Liver (tissue), 9 donors: ENCODE measurements around the gene FOXG1. TPM values are rescaled to one million over a fixed set of nuclear protein-coding genes. Genes with fewer than 3 reads are reported as not detected.

Experiments
- DNase-seq: peaks from one replicate; pipeline ENCODE4 v3.0.0-alpha.2; 2017; ENCODE audit warnings: low spot score
- H3K27ac ChIP-seq, 2 donors: one replicate each; pipeline ENCODE4 v1.7.0; 2013; ENCODE audit warnings: inconsistent platforms in 2 of 2, low read length in 2 of 2, control low read depth in 1 of 2, low read depth in 1 of 2, mild to moderate bottlenecking in 1 of 2
- H3K27me3 ChIP-seq, 4 donors: one replicate each; pipeline versions ENCODE4 v1.6.1 to v1.7.0; 2013; ENCODE audit warnings: low read length in 3 of 4, inconsistent platforms in 1 of 4, mild to moderate bottlenecking in 1 of 4, moderate library complexity in 1 of 4; ENCODE audit not compliant: control insufficient read depth in 4 of 4, insufficient read depth in 4 of 4
- H3K36me3 ChIP-seq, 4 donors: one replicate each; pipeline versions ENCODE4 v1.6.1 to v1.7.0; 2013; ENCODE audit warnings: low read length in 3 of 4, mild to moderate bottlenecking in 3 of 4, low read depth in 1 of 4, moderate library complexity in 1 of 4; ENCODE audit not compliant: control insufficient read depth in 4 of 4, insufficient read depth in 3 of 4
- H3K4me1 ChIP-seq, 4 donors: one replicate each; pipeline versions ENCODE4 v1.6.1 to v1.7.0; 2013; ENCODE audit warnings: low read length in 3 of 4, mild to moderate bottlenecking in 3 of 4, moderate library complexity in 1 of 4; ENCODE audit not compliant: control insufficient read depth in 4 of 4, insufficient read depth in 4 of 4
- H3K4me3 ChIP-seq, 3 donors: one replicate each; pipeline versions ENCODE4 v1.6.1 to v1.7.0; 2013; ENCODE audit warnings: low read length in 3 of 3, control low read depth in 1 of 3, low read depth in 1 of 3, mild to moderate bottlenecking in 1 of 3
- H3K9ac ChIP-seq, 2 donors: one replicate each; pipeline ENCODE4 v1.7.0; 2013; ENCODE audit warnings: low read length in 2 of 2, mild to moderate bottlenecking in 2 of 2, moderate library complexity in 2 of 2, control low read depth in 1 of 2, low read depth in 1 of 2
- H3K9me3 ChIP-seq, 4 donors: one replicate each; pipeline versions ENCODE4 v1.6.1 to v1.7.0; 2013; ENCODE audit warnings: low read length in 3 of 4; ENCODE audit not compliant: control insufficient read depth in 4 of 4
- EGR1 ChIP-seq, 2 donors: IDR thresholded peaks; 2 replicates each; pipeline ENCODE4 v1.6.1; 2016 to 2018; ENCODE audit warnings: antibody characterized with exemption in 2 of 2, low read depth in 2 of 2
- FOXA1 ChIP-seq: IDR thresholded peaks from 2 replicates; pipeline ENCODE4 v1.6.1; 2016; ENCODE audit warnings: antibody characterized with exemption
- FOXA2 ChIP-seq: IDR thresholded peaks from 2 replicates; pipeline ENCODE4 v1.6.1; 2016; ENCODE audit warnings: antibody characterized with exemption
- HNF4G ChIP-seq: IDR thresholded peaks from 2 replicates; pipeline ENCODE4 v1.6.1; 2016; ENCODE audit warnings: antibody characterized with exemption
- JUND ChIP-seq, 2 donors: IDR thresholded peaks; 2 replicates each; pipeline ENCODE4 v1.6.1; 2016; ENCODE audit warnings: antibody characterized with exemption in 2 of 2
- NR2F2 ChIP-seq: IDR thresholded peaks from 2 replicates; pipeline ENCODE4 v1.6.1; 2016; ENCODE audit warnings: antibody characterized with exemption
- RXRA ChIP-seq, 2 donors: IDR thresholded peaks; 2 replicates each; pipeline ENCODE4 v1.6.1; 2017 to 2018; ENCODE audit warnings: antibody characterized with exemption in 2 of 2, mild to moderate bottlenecking in 1 of 2
- SP1 ChIP-seq: IDR thresholded peaks from 2 replicates; pipeline ENCODE4 v1.6.1; 2018; ENCODE audit warnings: antibody characterized with exemption, mild to moderate bottlenecking
- YY1 ChIP-seq: IDR thresholded peaks from 2 replicates; pipeline ENCODE4 v1.6.1; 2016; ENCODE audit warnings: antibody characterized with exemption, mild to moderate bottlenecking
- WGBS: extraction: QIAGEN DNeasy Blood & Tissue Kit; methylation state at CpG from one replicate; pipeline ENCODE4 v1.1.7; 2013; 5-methylcytosine and 5-hydroxymethylcytosine counted together
- polyA plus RNA-seq, 2 donors: library from polyadenylated mRNA; stranded (reverse) in 1 of 2; unstranded in 1 of 2; fragments of 200-250 nt in 1 of 2; fragments of >200 nt in 1 of 2; fragmentation: Nextera tagmentation in 1 of 2; extraction: Ambion mirVana in 1 of 2; gene quantifications; one replicate each; pipeline versions ENCODE4 v1.2.1 to v1.2.3, GENCODE V29; 2013 to 2015
- total RNA-seq, 2 donors: library from RNA; depleted of rRNA; stranded (reverse); fragments of >200 nt; gene quantifications; one replicate each; pipeline ENCODE4 v1.2.3, GENCODE V29; 2014
- TF ChIP-seq, protein P1 (sequence below): IDR thresholded peaks from 2 replicates; pipeline ENCODE4 v1.6.1; 2016; ENCODE audit warnings: antibody characterized with exemption
- TF ChIP-seq, protein P2 (sequence below): IDR thresholded peaks from 2 replicates; pipeline ENCODE4 v1.6.1; 2016; ENCODE audit warnings: antibody characterized with exemption
- TF ChIP-seq, protein P3 (sequence below): IDR thresholded peaks from 2 replicates; pipeline ENCODE4 v1.6.1; 2016; ENCODE audit warnings: antibody characterized with exemption
- donor health status: healthy.
- donor health status: healthy.
- donor health status: healthy.
- donor health status: healthy.
- donor health status: healthy.

FOXG1 gene
- total and polyA plus RNA-seq, 4 donors = not detected

DNA sequence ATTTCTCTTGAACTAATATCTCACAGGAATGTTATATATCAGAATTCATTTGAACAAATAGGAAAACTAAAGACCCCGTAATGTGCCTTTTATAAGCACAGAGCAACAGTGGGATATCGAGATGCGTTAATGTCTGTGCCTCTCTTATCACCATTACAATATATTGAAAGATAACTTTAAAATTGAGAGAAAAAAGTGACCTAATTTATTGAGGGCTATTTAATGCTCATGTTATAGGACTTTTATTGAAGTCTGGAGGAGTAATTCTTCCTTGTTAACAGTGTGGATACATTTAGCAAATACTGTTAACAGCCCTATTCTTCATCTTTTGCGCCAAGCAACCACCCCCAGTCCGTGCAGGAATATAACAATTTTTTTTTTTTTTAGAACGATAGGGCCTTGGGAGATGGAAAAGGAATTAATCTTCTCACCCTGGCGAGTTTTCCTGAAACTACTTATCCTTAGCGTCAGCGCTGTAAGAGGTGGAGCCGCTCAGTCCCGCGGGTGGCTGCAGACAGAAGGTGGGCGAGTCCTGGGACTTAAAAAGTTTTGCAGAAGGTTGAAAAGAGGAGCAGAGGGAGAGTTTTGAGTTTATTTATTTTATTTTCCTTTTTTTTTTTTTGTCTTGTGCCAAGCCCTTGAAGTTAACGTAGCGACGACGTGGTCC, 11.0 kb downstream of the FOXG1 start:
- WGBS = 6% methylated on average over 17 of the region's 17 CpGs
- H3K4me3 ChIP-seq = no peak overlapping the region

DNA sequence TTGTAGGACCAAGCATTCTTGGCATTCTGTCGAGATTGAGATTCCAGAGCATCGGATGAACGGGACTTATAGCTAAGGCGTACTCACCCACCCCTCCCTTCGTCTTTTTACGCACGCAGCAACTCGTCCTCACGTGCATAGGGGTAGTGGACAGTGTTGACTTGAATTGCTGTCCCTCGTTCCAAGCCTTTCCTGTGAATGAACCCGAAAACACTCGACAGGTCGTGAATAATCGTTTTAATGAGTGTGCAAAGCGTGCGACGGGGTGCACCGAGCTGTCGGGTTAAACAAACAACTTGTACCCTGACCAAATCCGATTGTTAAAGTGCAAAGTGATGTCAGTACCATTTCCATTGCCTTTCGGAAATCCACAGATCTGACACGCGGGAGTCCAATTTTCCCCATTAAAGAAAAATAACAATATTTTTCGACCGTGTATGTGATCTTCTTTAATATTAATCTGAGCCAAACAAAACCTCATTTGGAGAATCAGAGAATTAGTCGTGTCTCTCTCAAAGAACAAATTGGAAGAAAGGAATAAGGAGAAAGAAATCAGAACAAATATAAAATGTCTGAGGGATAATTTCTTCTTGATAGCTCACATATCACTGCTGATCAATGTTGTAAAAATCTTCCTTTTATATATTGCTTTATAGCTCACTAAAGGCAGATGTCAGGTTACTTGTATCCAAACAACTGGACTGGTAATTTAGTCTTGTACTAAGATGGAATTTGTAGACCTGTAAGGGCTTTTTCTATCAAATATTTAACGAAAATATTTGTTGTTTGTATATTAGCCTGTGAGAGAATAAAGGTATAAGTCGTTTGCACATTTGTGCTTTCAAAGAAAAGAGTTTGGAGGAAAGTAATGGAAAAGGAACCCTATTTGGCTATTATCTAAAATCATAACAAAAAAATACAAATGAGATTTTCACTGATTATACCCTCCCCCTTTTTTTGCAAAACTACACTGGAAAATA, 11.8 kb downstream of the FOXG1 start:
- Histone ChIP-seq H3K27me3 (peaks cover 0 to 27% (median 19%) of the 10 kb centered on the region in 4 donors), H3K27ac (no peak overlapping the region), H3K4me1 (peaks cover 0 to 4% (median 2%) of the 10 kb centered on the region in 4 donors), H3K4me3 (no peak overlapping the region), H3K9me3 (peaks cover 0 to 3% (median under 1%) of the 10 kb centered on the region in 4 donors), H3K9ac (no peak overlapping the region), H3K36me3 (no peaks in the 10 kb centered on the region)
- WGBS = 5% methylated on average over 28 of the region's 28 CpGs
- no peak for TF ChIP-seq JUND (IDR thresholded peaks at IDR 0.05)
- TF ChIP-seq, protein P1, sequence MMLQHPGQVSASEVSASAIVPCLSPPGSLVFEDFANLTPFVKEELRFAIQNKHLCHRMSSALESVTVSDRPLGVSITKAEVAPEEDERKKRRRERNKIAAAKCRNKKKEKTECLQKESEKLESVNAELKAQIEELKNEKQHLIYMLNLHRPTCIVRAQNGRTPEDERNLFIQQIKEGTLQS = no peak
- TF ChIP-seq SP1 = no peak
- TF ChIP-seq FOXA2 = no peak
- no peak for TF ChIP-seq NR2F2
- TF ChIP-seq, protein P2, sequence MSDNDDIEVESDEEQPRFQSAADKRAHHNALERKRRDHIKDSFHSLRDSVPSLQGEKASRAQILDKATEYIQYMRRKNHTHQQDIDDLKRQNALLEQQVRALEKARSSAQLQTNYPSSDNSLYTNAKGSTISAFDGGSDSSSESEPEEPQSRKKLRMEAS = no peak
- TF ChIP-seq FOXA1 = no peak
- TF ChIP-seq HNF4G = no peak
- no peak for TF ChIP-seq RXRA (IDR thresholded peaks at IDR 0.05)
- TF ChIP-seq EGR1 (IDR thresholded peaks at IDR 0.05; ENCODE audit: low read depth in 2 of 2) = no peak
- no peak for TF ChIP-seq YY1
- TF ChIP-seq, protein P3, sequence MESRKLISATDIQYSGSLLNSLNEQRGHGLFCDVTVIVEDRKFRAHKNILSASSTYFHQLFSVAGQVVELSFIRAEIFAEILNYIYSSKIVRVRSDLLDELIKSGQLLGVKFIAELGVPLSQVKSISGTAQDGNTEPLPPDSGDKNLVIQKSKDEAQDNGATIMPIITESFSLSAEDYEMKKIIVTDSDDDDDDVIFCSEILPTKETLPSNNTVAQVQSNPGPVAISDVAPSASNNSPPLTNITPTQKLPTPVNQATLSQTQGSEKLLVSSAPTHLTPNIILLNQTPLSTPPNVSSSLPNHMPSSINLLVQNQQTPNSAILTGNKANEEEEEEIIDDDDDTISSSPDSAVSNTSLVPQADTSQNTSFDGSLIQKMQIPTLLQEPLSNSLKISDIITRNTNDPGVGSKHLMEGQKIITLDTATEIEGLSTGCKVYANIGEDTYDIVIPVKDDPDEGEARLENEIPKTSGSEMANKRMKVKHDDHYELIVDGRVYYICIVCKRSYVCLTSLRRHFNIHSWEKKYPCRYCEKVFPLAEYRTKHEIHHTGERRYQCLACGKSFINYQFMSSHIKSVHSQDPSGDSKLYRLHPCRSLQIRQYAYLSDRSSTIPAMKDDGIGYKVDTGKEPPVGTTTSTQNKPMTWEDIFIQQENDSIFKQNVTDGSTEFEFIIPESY = no peak
- no peak for DNase-seq

More for the DNA sequence above, 11.0 kb downstream of the FOXG1 start:
- no peak for DNase-seq
- no peak for TF ChIP-seq FOXA1
- TF ChIP-seq, protein P3 = no peak
- no peak for TF ChIP-seq HNF4G
- no peak for TF ChIP-seq YY1
- TF ChIP-seq, protein P2 = no peak
- H3K4me1 ChIP-seq = peaks cover 0 to 4% (median 2%) of the 10 kb centered on the region in 4 donors
- no peak overlapping the region for H3K9ac ChIP-seq
- H3K9me3 ChIP-seq = peaks cover 0 to 3% (median under 1%) of the 10 kb centered on the region in 4 donors
- H3K27me3 ChIP-seq = peaks cover 0 to 30% (median 22%) of the 10 kb centered on the region in 4 donors
- H3K36me3 ChIP-seq = no peaks in the 10 kb centered on the region
- H3K27ac ChIP-seq = no peak overlapping the region
